Esophagus muscularis mucosa (tissue), 4 donors: ENCODE measurements around the gene RNF111. TPM values are rescaled to one million over a fixed set of nuclear protein-coding genes. Genes with fewer than 3 reads are reported as not detected.

Experiments
- DNase-seq: peaks from one replicate; pipeline ENCODE4 v3.0.0-alpha.2; 2017; ENCODE audit errors: extremely low spot score
- H3K27ac ChIP-seq, 4 donors: fragments of 200-600 bp; sonication (generic); replicated peaks in 1 of 4; 1 replicate in 3 of 4; 2 replicates in 1 of 4; pipeline ENCODE4 v1.5.1; 2016 to 2019; ENCODE audit warnings: mild to moderate bottlenecking in 1 of 4
- H3K27me3 ChIP-seq, 4 donors: fragments of 200-600 bp; sonication (generic); one replicate each; pipeline versions ENCODE4 v1.5.1 to v1.6.0; 2016 to 2019
- H3K36me3 ChIP-seq, 4 donors: fragments of 200-600 bp; sonication (generic); one replicate each; pipeline ENCODE4 v1.5.1; 2016 to 2019
- H3K4me1 ChIP-seq, 4 donors: fragments of 200-600 bp; sonication (generic); one replicate each; pipeline ENCODE4 v1.5.1; 2016 to 2019
- H3K4me3 ChIP-seq, 4 donors: fragments of 200-600 bp; sonication (generic); 1 replicate in 2 of 4; 2 replicates in 2 of 4; pipeline ENCODE4 v1.5.1; 2016 to 2019; ENCODE audit warnings: mild to moderate bottlenecking in 4 of 4, moderate library complexity in 1 of 4
- H3K9me3 ChIP-seq, 4 donors: fragments of 200-600 bp; sonication (generic); 1 replicate in 3 of 4; 2 replicates in 1 of 4; pipeline ENCODE4 v1.5.1; 2016 to 2019
- CTCF ChIP-seq, 3 experiments: fragments of 200-600 bp in 2 of 3; fragments of 450-650 bp in 1 of 3; sonication (generic) in 2 of 3; IDR thresholded peaks; one replicate each; pipeline ENCODE4 v1.5.1; 2017 to 2019; ENCODE audit warnings: antibody characterized with exemption in 3 of 3, mild to moderate bottlenecking in 2 of 3, moderate library complexity in 1 of 3
- EP300 ChIP-seq: sonication (generic); formaldehyde crosslinking; IDR thresholded peaks from one replicate; pipeline ENCODE4 v1.6.1; 2017; ENCODE audit warnings: antibody characterized with exemption
- POLR2A ChIP-seq: fragments of 450-650 bp; IDR thresholded peaks from one replicate; pipeline ENCODE4 v1.6.1; 2017; ENCODE audit warnings: antibody characterized with exemption, moderate library complexity, mild to moderate bottlenecking, low read depth
- POLR2AphosphoS5 ChIP-seq, 2 donors: sonication (generic); formaldehyde crosslinking; IDR thresholded peaks; one replicate each; pipeline ENCODE4 v1.6.1; 2017; ENCODE audit warnings: antibody characterized with exemption in 2 of 2
- WGBS: methylation state at CpG from one replicate; pipeline ENCODE4 v1.1.5; 2018; 5-methylcytosine and 5-hydroxymethylcytosine counted together
- intact Hi-C: fragments of 100-400 bp; cut with DNase I; formaldehyde crosslinking; loops from one replicate; pipeline ENCODE4 v1.15.1; 2023
- total RNA-seq, 4 donors: library from RNA; depleted of rRNA; stranded (reverse); fragments of >200 nt; gene quantifications; one replicate each; pipeline versions ENCODE4 v1.1.0 to v1.2.1, GENCODE V29; 2016

Gene RNF111
- total RNA-seq, 4 donors from 2014 or later, result 14.1 to 19.9 (median 18.4) TPM

- peaks cover 0 to 6% (median 2%) of the 10 kb centered on the region in 4 donors for H3K4me1 ChIP-seq
- intact Hi-C loops, result no loop called here
- no peaks in the 10 kb centered on the region for H3K27me3 ChIP-seq
- peaks cover 0 to 12% (median 4%) of the 10 kb centered on the region in 4 donors for H3K36me3 ChIP-seq
- H3K27ac ChIP-seq, result no peak overlapping the region
- TF ChIP-seq POLR2A (no peak), POLR2AphosphoS5 (IDR thresholded peaks at IDR 0.05) (no peak), EP300 (no peak), CTCF (IDR thresholded peaks at IDR 0.05) (no peak)
- no peaks in the 10 kb centered on the region for H3K9me3 ChIP-seq
- H3K4me3 ChIP-seq, result no peak overlapping the region
- WGBS, result 81% methylated on average over 2 of the region's 2 CpGs
- no peak for DNase-seq
These were observed 15.0 kb downstream of the RNF111 start for GRCh38 chr15:59002418-59002859.

- intact Hi-C loops, result no loop called here
- no peak for TF ChIP-seq POLR2AphosphoS5 (IDR thresholded peaks at IDR 0.05)
- H3K36me3 ChIP-seq, result peaks cover 0 to 12% (median 4%) of the 10 kb centered on the region in 4 donors
- no peak for DNase-seq
- H3K27me3 ChIP-seq, result no peaks in the 10 kb centered on the region
- no peak overlapping the region for H3K27ac ChIP-seq
- no peaks in the 10 kb centered on the region for H3K9me3 ChIP-seq
- WGBS, result 92% methylated on average over 5 of the region's 5 CpGs
- H3K4me3 ChIP-seq, result no peak overlapping the region
- H3K4me1 ChIP-seq, result no peaks in the 10 kb centered on the region
These were observed 18.1 kb downstream of the RNF111 start for GRCh38 chr15:59005579-59005978.

GRCh38 chr15:59008086-59008485 lies 20.6 kb downstream of the RNF111 start:
- peaks cover 0 to 11% (median 4%) of the 10 kb centered on the region in 4 donors for H3K36me3 ChIP-seq
- no peak for TF ChIP-seq POLR2A
- TF ChIP-seq POLR2AphosphoS5 (IDR thresholded peaks at IDR 0.05), result no peak
- TF ChIP-seq EP300, result no peak
- no peak for TF ChIP-seq CTCF (IDR thresholded peaks at IDR 0.05)
- intact Hi-C loops, result no loop called here

GRCh38 chr15:59011262-59011952 lies 23.9 kb downstream of the RNF111 start:
- DNase-seq, result no peak
- peaks cover 0 to 27% (median 13%) of the 10 kb centered on the region in 4 donors for H3K4me1 ChIP-seq
- H3K9me3 ChIP-seq, result no peaks in the 10 kb centered on the region
- H3K27me3 ChIP-seq, result no peaks in the 10 kb centered on the region
- H3K27ac ChIP-seq, result no peak overlapping the region
- H3K4me3 ChIP-seq, result no peak overlapping the region
- intact Hi-C loops, result no loop called here
- no peak for TF ChIP-seq CTCF (IDR thresholded peaks at IDR 0.05)
- TF ChIP-seq POLR2A, result no peak
- no peak for TF ChIP-seq EP300
- WGBS, result 76% methylated on average over 3 of the region's 3 CpGs
- peaks cover 0 to under 1% (median under 1%) of the 10 kb centered on the region in 4 donors for H3K36me3 ChIP-seq

More at GRCh38 chr15:59008086-59008485, 20.6 kb downstream of the RNF111 start:
- H3K4me1 ChIP-seq, result peaks cover 0 to 8% (median 0%) of the 10 kb centered on the region in 4 donors
- H3K4me3 ChIP-seq, result no peak overlapping the region
- H3K27me3 ChIP-seq, result no peaks in the 10 kb centered on the region
- WGBS, result 93% methylated on average over 6 of the region's 6 CpGs
- H3K27ac ChIP-seq, result no peak overlapping the region
- H3K9me3 ChIP-seq, result no peaks in the 10 kb centered on the region
- no peak for DNase-seq

GRCh38 chr15:59013246-59013873 lies 25.9 kb downstream of the RNF111 start:
- H3K27ac ChIP-seq, result no peak overlapping the region
- H3K27me3 ChIP-seq, result no peaks in the 10 kb centered on the region
- intact Hi-C loops, result no loop called here
- H3K4me3 ChIP-seq, result no peak overlapping the region
- H3K4me1 ChIP-seq, result peaks cover 0 to 27% (median 13%) of the 10 kb centered on the region in 4 donors
- TF ChIP-seq EP300, result no peak
- no peak for TF ChIP-seq POLR2A
- TF ChIP-seq POLR2AphosphoS5 (IDR thresholded peaks at IDR 0.05), result no peak
- no peak for TF ChIP-seq CTCF (IDR thresholded peaks at IDR 0.05)
- no peaks in the 10 kb centered on the region for H3K9me3 ChIP-seq
- DNase-seq, result no peak
- 75% methylated on average over 3 of the region's 3 CpGs for WGBS
- H3K36me3 ChIP-seq, result no peaks in the 10 kb centered on the region
